GM12874 (cell line): ENCODE data around the gene STAC2.

Source experiments
- TF ChIP-seq, protein P1 (sequence below): IDR thresholded peaks from 2 replicates; pipeline ENCODE4 v1.5.1; 2011; ENCODE audit warnings: low read depth, mild to moderate bottlenecking, control low read depth, low read length, moderate library complexity; ENCODE audit not compliant: insufficient read depth

Gene STAC2

DNA sequence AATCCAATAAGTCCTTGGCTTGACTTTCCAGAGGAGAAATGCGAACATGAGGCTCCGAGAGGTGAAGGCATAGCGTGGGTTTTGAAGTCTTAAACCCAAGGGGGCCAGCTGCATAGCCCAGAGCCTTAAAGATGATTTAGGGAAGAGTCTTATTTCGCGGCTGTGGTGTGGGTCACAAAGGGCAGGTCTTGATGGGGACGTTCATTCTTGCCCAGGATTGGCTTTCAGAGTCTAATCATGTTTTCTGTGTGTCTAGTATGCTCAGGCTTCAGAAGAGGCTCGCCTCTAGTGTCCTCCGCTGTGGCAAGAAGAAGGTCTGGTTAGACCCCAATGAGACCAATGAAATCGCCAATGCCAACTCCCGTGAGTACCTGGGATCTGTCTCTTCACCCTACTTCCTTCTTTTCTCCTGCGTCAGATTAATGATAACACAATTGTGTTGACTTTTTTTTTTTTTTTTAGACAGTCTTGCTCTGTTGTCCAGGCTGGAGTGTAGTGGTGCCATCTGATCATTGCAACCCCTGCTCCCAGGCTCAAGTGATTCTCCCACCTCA, 24.7 kb downstream of the STAC2 start:
- TF ChIP-seq, protein P1, sequence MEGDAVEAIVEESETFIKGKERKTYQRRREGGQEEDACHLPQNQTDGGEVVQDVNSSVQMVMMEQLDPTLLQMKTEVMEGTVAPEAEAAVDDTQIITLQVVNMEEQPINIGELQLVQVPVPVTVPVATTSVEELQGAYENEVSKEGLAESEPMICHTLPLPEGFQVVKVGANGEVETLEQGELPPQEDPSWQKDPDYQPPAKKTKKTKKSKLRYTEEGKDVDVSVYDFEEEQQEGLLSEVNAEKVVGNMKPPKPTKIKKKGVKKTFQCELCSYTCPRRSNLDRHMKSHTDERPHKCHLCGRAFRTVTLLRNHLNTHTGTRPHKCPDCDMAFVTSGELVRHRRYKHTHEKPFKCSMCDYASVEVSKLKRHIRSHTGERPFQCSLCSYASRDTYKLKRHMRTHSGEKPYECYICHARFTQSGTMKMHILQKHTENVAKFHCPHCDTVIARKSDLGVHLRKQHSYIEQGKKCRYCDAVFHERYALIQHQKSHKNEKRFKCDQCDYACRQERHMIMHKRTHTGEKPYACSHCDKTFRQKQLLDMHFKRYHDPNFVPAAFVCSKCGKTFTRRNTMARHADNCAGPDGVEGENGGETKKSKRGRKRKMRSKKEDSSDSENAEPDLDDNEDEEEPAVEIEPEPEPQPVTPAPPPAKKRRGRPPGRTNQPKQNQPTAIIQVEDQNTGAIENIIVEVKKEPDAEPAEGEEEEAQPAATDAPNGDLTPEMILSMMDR, result no peak

DNA sequence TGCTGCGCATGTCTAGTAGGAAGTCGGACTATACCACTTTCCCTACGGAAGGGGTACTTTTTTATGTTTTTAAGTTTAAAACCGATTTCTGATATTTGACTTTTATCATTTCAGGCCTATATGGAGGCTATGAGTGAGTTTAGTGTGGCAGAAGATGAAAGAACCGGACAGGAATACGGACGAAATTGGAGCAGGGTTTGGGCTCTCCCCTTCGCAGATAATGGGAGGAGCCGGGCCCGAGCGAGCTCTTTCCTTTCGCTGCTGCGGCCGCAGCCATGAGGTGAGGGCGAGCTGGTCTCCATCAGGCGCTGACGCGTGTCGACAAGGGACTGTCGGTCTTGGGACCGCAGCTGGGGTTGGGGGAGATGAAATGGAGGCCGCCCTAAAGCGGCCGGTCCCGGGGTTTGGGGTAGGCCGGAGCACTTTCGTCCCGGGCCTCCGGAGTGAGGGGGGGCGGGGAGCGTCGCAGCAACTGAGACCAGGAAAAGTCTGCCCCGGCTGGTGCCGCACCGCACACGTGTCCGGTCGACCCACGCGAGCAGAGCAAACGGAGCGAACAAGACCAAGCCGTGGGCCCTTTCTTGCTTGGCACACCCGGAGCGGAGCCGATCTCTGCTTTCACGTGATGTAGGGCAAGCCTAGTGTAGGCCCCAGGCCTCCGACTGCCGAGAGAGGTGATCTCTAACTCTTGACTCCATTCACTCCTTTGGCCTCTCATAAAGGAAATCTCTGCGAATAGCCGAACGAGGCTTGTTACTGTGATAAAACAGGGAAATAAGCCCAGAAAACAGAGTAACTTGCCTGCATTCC, 25.5 kb downstream of the STAC2 start, which contains the start of gene RPL19:
Gene RPL19, plus strand, starts transcription at position 214 of the 810 bp plus-strand sequence. Its CDS starts 62 bp downstream, at position 276.
- TF ChIP-seq, protein P1, result no peak

DNA sequence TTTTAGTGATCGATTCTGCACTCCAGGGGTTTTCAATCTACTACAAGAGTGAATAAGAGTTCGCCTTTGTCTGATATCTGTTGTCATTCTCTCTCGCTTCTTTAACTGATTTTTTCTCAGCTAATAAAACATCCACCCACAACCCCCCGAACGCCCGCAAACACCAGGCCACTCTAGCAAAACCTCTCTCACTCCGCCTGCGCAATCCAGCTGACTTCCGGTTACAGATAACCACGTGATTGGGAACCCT, 26.0 kb downstream of the STAC2 start:
- TF ChIP-seq, protein P1, result no peak

DNA sequence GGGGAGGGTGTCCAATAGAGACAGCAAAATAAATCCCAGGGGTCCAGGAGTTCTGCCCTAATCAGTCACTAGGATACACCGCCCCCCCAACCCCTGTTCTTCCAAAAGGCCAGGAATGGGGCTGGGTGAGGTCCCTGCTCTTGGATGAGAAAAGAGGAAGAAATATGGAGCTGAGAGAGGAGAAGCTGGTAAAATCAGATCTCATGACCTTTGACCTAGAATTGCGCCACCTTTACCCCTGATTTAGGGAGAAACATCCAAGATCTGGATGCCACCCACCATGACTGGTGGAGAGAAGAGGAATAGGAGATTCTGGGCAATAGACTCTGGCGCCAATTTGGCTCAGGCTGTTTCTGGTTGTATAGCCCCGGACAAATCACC, 27.6 kb downstream of the STAC2 start:
- TF ChIP-seq, protein P1, result no peak

DNA sequence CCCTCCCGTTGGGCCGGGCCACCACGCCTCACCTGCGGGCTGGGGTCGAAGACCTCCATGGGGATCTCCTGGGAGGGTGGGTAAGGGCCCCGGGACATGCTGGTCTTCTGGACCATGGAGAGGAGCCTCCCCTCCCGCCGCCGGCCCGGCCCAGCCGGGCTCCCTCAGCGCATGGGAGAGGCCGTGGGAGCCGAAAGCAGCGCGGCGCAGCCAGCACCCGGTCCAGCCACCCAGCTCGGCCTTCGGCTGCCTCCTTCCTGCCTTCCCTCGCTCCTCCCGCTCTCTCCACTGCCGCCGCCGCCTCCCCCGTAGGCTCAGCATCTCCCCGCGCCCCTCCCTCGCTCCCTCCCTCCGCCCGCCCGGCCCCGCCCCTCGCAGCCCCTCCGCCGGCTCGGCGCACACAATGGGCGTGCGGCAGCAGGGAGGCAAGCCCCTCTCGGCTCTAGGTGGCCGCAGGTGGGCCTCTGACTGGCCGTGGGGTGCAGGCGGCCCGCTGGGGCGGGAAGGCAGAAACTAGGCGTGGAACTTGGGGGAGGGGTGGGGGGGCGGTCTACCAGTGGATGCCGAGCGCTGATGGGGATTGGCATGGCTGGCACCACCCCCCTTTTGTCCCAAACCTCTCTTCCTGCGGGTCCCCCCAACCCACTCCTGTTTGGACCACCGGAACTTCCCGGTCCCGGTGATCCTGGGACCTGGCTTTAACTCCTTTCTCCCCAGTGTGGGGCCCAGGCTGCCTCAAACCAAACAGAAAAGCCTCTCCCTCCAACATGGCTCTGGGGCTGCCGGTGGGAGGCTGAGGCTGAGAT, 28.2 kb downstream of the STAC2 start, which contains the start of gene CACNB1:
Gene CACNB1, minus strand, starts transcription at position 290 of the 806 bp plus-strand sequence. Its CDS starts 174 bp downstream, at position 116.
- TF ChIP-seq, protein P1, result no peak

DNA sequence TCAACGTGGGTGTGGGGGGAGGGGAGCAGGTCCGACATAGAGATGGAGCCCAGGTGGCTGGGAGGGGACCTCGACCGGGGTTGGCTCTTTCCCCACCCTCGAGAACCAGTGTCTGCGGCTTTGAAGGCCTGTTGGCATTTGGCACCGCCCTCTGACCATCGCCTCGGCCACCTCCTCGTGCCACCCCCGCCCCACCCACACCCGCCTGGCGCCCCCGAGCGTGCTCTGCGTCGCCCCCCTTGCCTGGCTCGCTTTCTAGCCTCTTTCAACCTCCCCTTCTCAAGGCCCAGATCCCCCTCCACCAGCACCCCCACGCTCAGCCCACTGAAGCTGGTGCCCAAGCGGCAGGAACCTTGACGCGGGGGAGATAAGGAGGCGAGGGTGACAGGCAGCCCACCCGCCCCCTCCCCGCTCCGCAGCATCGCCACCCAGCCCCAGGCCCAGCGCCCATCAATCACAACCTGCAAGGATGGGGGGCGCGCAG, 28.9 kb downstream of the STAC2 start:
- TF ChIP-seq, protein P1, result no peak

DNA sequence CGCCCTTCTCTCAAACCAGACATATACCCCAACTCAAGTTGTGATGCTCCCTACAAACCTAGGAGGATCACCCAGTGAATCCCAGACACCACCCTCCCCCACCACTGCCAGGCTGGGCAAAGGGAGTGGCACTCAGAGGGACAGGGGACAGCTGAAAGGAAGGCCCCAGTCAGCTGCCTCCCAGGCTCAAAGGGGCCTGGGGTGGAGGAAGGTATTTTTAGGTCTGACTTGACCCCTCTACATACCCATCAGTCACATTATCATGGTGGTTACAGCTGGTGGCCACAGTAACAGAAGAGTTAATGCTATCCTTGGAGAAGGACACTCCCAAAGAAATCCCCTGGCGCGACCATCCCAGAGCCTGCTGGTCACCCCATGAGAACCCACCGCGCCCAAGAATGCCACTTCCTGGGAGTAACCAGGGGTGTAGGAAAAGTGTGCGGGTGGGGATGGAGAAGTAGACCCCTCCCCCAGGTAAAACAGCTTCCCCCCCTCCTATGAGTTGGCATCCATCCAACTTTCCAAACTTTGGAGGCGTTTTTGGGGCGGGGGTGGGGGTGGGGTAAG, 29.4 kb downstream of the STAC2 start:
- TF ChIP-seq, protein P1, result no peak
